Measurements from ENCODE around the gene HOXC6. TPM values are rescaled to one million over a fixed set of nuclear protein-coding genes. Genes with fewer than 3 reads are reported as not detected.
"Not testable (repeated sequence)": the region's sequence is repeated elsewhere in the genome, so short reads cannot be mapped to it uniquely, and the experiment has no call there.

The HOXC6 gene
- total RNA-seq, 1 donor from 2014 or later: 0.26 TPM

GRCh38 chr12:54054742-54055194 is 26.5 kb downstream of the HOXC6 start:
- no peak for DNase-seq (ENCODE audit: low spot score)

GRCh38 chr12:54055552-54055951 is 27.3 kb downstream of the HOXC6 start:
- DNase-seq (ENCODE audit: low spot score): no peak

- DNase-seq (ENCODE audit: low spot score): no peak
Observed at GRCh38 chr12:54056110-54056509, 27.9 kb downstream of the HOXC6 start.

- DNase-seq (ENCODE audit: low spot score): no peak
Observed at GRCh38 chr12:54058128-54058768, 30.0 kb downstream of the HOXC6 start.

GRCh38 chr12:54059668-54060067 is 31.4 kb downstream of the HOXC6 start:
- no peak for DNase-seq (ENCODE audit: low spot score)

GRCh38 chr12:54060174-54060974 is 32.1 kb downstream of the HOXC6 start:
- DNase-seq (ENCODE audit: low spot score): no peak

GRCh38 chr12:54060975-54061778 is 32.9 kb downstream of the HOXC6 start:
- DNase-seq (ENCODE audit: low spot score): no peak

- DNase-seq (ENCODE audit: low spot score): no peak
Observed at GRCh38 chr12:54065677-54066076, 37.4 kb downstream of the HOXC6 start.

GRCh38 chr12:54066408-54066807 is 38.2 kb downstream of the HOXC6 start:
- DNase-seq (ENCODE audit: low spot score): no peak

GRCh38 chr12:54068418-54069070 is 40.3 kb downstream of the HOXC6 start:
- no peak for DNase-seq (ENCODE audit: low spot score)

- DNase-seq (ENCODE audit: low spot score): no peak
Observed at GRCh38 chr12:54071942-54072341, 43.7 kb downstream of the HOXC6 start.

- DNase-seq (ENCODE audit: low spot score): no peak
Observed at GRCh38 chr12:54074308-54074707, 46.1 kb downstream of the HOXC6 start.

GRCh38 chr12:54075409-54075808 is 47.2 kb downstream of the HOXC6 start:
- no peak for DNase-seq (ENCODE audit: low spot score)

GRCh38 chr12:54075974-54076373 is 47.7 kb downstream of the HOXC6 start:
- DNase-seq (ENCODE audit: low spot score): no peak

GRCh38 chr12:54077843-54078242 is 49.6 kb downstream of the HOXC6 start:
- DNase-seq (ENCODE audit: low spot score): not testable (repeated sequence)

- DNase-seq (ENCODE audit: low spot score): not testable (repeated sequence)
Observed at GRCh38 chr12:54079115-54079514, 50.9 kb downstream of the HOXC6 start.

Other genes starting within 250 kb of the HOXC6 start
- gene HOXC13, start 89.6 kb upstream of the HOXC6 start, total RNA-seq: not detected
- gene HOXC12, start 73.5 kb upstream of the HOXC6 start, total RNA-seq: not detected
- not detected for gene HOXC11, start 55.3 kb upstream of the HOXC6 start, total RNA-seq
- gene HOTAIR, start 53.5 kb upstream of the HOXC6 start, total RNA-seq: not detected
- not detected for gene HOXC10, start 43.3 kb upstream of the HOXC6 start, total RNA-seq
- gene HOXC9, start 28.3 kb upstream of the HOXC6 start, total RNA-seq: not detected
- not detected for gene HOXC8, start 19.5 kb upstream of the HOXC6 start, total RNA-seq
- not detected for gene HOXC5, start 4.6 kb downstream of the HOXC6 start, total RNA-seq
- 0.89 TPM for gene HOXC4, start 25.4 kb downstream of the HOXC6 start, total RNA-seq
- gene SMUG1, start 160.5 kb downstream of the HOXC6 start, total RNA-seq: 29.8 TPM